SK-N-MC (cell line): Measurements from ENCODE around the gene BLM.

Experiments used
- EZH2 ChIP-seq: fragments of 200-600 bp; sonication (generic); IDR thresholded peaks from one replicate; pipeline ENCODE4 v1.6.1; 2017; ENCODE audit warnings: antibody characterized with exemption
- FOXP2 ChIP-seq: optimal IDR thresholded peaks from 2 replicates; pipeline ENCODE3; 2011; ENCODE audit warnings: mild to moderate bottlenecking, moderate library complexity; ENCODE audit not compliant: insufficient read depth; ENCODE audit errors: extremely low read length, control extremely low read depth
- POLR2AphosphoS5 ChIP-seq: IDR thresholded peaks from 2 replicates; pipeline ENCODE4 v1.6.1; 2012; ENCODE audit warnings: mild to moderate bottlenecking, low read depth, low read length, borderline replicate concordance

DNA sequence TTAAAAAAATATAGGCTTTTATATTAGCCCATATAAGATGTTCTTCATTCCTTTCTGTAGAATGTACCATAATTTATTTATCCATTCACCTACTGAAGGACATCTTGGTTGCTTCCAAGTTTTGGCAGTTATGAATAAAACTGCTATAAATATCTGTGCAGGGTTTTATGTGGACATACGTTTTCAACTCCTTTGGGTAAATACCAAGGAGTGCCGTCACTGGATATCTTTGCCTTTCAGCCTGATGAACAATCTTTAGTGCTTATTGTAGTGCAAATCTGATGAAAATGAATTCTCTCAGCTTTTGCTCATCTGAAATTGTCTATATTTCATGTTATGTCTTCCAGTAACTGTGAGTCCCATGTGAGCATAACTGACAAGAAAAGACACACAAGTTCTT, 26.6 kb upstream of the BLM start:
- TF ChIP-seq EZH2 (no peak), POLR2AphosphoS5 (no peak), FOXP2 (no peak)
